Spleen (tissue), 11 donors: ENCODE results near the gene NUP50. TPM values are rescaled to one million over a fixed set of nuclear protein-coding genes. Genes with fewer than 3 reads are reported as not detected.

Source experiments
- DNase-seq: peaks from one replicate; pipeline ENCODE4 v3.0.0-alpha.2; 2020
- H3K27ac ChIP-seq, 8 donors: fragments of 200-600 bp; sonication (generic) in 7 of 8; 1 replicate in 4 of 8; 2 replicates in 4 of 8; pipeline versions ENCODE4 v1.5.0 to v1.8.0; 2016 to 2021; ENCODE audit warnings: inconsistent platforms in 4 of 8, mild to moderate bottlenecking in 4 of 8, moderate library complexity in 1 of 8
- H3K27me3 ChIP-seq, 7 donors: fragments of 200-600 bp; sonication (generic) in 6 of 7; replicated peaks in 1 of 7; 1 replicate in 4 of 7; 2 replicates in 3 of 7; pipeline versions ENCODE4 v1.5.0 to v1.8.0; 2016 to 2021; ENCODE audit warnings: inconsistent platforms in 3 of 7, mild to moderate bottlenecking in 1 of 7
- H3K36me3 ChIP-seq, 6 donors: fragments of 200-600 bp; sonication (generic) in 5 of 6; 1 replicate in 4 of 6; 2 replicates in 2 of 6; pipeline versions ENCODE4 v1.5.0 to v1.8.0; 2016 to 2021; ENCODE audit warnings: inconsistent platforms in 2 of 6
- H3K4me1 ChIP-seq, 6 donors: fragments of 200-600 bp; sonication (generic) in 5 of 6; 1 replicate in 3 of 6; 2 replicates in 3 of 6; pipeline versions ENCODE4 v1.5.0 to v1.8.0; 2016 to 2021; ENCODE audit warnings: inconsistent platforms in 3 of 6
- H3K4me3 ChIP-seq, 8 donors: fragments of 200-600 bp; sonication (generic) in 7 of 8; 1 replicate in 4 of 8; 2 replicates in 4 of 8; pipeline versions ENCODE4 v1.5.0 to v1.8.0; 2016 to 2021; ENCODE audit warnings: inconsistent platforms in 4 of 8, mild to moderate bottlenecking in 4 of 8, moderate library complexity in 2 of 8
- H3K9me3 ChIP-seq, 8 donors: fragments of 200-600 bp; sonication (generic) in 7 of 8; 1 replicate in 4 of 8; 2 replicates in 4 of 8; pipeline versions ENCODE4 v1.5.0 to v1.8.0; 2016 to 2021; ENCODE audit warnings: inconsistent platforms in 4 of 8
- POLR2A ChIP-seq, 3 donors: fragments of 450-650 bp; IDR thresholded peaks; one replicate each; pipeline ENCODE4 v1.5.1; 2017; ENCODE audit warnings: antibody characterized with exemption in 3 of 3, mild to moderate bottlenecking in 1 of 3
- POLR2AphosphoS5 ChIP-seq, 3 donors: sonication (generic); formaldehyde crosslinking; IDR thresholded peaks; one replicate each; pipeline ENCODE4 v1.5.1; 2017; ENCODE audit warnings: antibody characterized with exemption in 3 of 3
- WGBS, 5 donors: extraction: QIAGEN DNeasy Blood & Tissue Kit in 3 of 5; methylation state at CpG; one replicate each; pipeline versions ENCODE4 v1.1.5 to v1.1.7; 2013 to 2018; 5-methylcytosine and 5-hydroxymethylcytosine counted together
- intact Hi-C: fragments of 100-400 bp; cut with DNase I; formaldehyde crosslinking; loops from one replicate; pipeline ENCODE4 v1.15.0; 2023; ENCODE audit warnings: low total_unique reads
- polyA plus RNA-seq, 3 donors: library from polyadenylated mRNA; stranded (reverse); fragments of 200-250 nt; gene quantifications; one replicate each; pipeline ENCODE4 v1.2.1, GENCODE V29; 2013
- total RNA-seq, 7 donors: library from RNA; depleted of rRNA in 3 of 7; stranded (reverse); fragments of >200 nt in 3 of 7; fragmentation: NEBNext Ultra II Directional in 4 of 7; extraction: Animal tissue kit (Norgen Biotek cat#: 25700) in 4 of 7; gene quantifications; one replicate each; pipeline versions ENCODE4 v1.1.0 to v1.2.1, GENCODE V29; 2016 to 2021
- TF ChIP-seq, protein P1 (sequence below), 11 experiments: fragments of 200-600 bp in 7 of 11; fragments of 450-650 bp in 4 of 11; sonication (generic) in 4 of 11; IDR thresholded peaks in 8 of 11; conservative IDR thresholded peaks in 3 of 11; 1 replicate in 7 of 11; 2 replicates in 4 of 11; pipeline versions ENCODE4 v1.4.0 to v1.8.0; 2016 to 2021; ENCODE audit warnings: antibody characterized with exemption in 11 of 11, inconsistent platforms in 4 of 11, mild to moderate bottlenecking in 1 of 11
- donor health status: healthy with polysubstance abuse.
- donor health status: DM: no; HTN: no; CAD: no; lungs with moderate emphysema.
- donor health status: DM: no; HTN: no; CAD: no.
- donor health status: Bipolar disorder and iron deficiency.
- donor health status: healthy.
- donor health status: DM: no; HTN: no; CAD: no.
- donor health status: DM: yes; HTN: yes; CAD: no.

NUP50 gene
- total and polyA plus RNA-seq, 10 donors: 16.2 to 109 (median 94.1) TPM

DNA sequence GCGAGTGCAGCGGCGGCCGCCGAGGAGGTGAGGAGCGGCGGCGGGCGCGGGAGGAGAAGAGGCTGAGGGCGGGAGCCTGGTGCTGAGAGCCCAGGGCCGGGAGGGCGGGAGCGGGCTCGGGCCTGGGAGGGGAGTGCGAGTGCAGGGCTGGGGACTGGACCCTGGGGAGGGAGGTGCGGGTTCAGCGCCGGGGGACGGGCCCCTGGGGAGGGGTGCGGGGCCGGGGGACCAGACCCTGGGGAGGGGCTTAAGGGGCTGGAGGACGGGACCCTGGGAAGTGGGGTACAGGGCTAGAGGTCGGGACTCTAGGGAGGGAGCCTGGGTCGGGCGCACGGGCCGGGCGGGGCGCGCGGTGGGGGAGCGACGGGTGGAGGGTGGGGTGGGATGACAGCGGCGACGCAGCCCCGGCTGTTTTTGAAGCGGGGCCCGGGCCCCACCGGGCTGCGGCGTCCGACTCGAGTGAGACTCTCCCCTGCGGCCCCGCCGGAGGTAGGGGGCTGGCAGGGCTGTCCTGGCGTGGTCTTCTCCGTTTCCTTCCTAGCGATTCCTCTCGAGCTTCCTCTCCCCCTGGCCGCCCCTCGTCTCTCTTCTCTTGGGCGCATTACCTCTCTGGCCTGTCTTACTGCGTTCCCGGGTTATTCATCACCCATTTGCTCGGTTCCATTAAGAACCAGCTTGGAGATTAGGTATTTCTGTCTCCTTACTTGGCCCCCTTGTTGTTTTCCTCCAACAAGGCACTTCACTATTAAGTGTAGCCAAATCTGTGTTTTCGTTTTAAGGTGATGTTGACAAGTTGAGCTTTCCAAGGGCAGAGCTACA lies 754 bp downstream of the NUP50 start:
- peaks cover 28 to 88% (median 62%) of the 10 kb centered on the region in 6 donors for H3K4me1 ChIP-seq
- DNase-seq: peak; percentile 91
- H3K36me3 ChIP-seq: peaks cover 0 to 38% (median 18%) of the 10 kb centered on the region in 6 donors
- H3K9me3 ChIP-seq: no peaks in the 10 kb centered on the region
- peak overlapping the region; percentile 75 to 97 (median 88) for H3K4me3 ChIP-seq
- intact Hi-C loops: loop anchor here (10.0 kb wide), 1 partner anchor 80 kb away; the partner anchor contains the start of gene KIAA0930
- WGBS, 5 donors: 0 to 2% (median 1%) methylated on average over 39 to 59 of the region's 59 CpGs
- no peak for TF ChIP-seq POLR2AphosphoS5 (IDR thresholded peaks at IDR 0.05)
- no peak for TF ChIP-seq POLR2A (IDR thresholded peaks at IDR 0.05)
- TF ChIP-seq, protein P1, sequence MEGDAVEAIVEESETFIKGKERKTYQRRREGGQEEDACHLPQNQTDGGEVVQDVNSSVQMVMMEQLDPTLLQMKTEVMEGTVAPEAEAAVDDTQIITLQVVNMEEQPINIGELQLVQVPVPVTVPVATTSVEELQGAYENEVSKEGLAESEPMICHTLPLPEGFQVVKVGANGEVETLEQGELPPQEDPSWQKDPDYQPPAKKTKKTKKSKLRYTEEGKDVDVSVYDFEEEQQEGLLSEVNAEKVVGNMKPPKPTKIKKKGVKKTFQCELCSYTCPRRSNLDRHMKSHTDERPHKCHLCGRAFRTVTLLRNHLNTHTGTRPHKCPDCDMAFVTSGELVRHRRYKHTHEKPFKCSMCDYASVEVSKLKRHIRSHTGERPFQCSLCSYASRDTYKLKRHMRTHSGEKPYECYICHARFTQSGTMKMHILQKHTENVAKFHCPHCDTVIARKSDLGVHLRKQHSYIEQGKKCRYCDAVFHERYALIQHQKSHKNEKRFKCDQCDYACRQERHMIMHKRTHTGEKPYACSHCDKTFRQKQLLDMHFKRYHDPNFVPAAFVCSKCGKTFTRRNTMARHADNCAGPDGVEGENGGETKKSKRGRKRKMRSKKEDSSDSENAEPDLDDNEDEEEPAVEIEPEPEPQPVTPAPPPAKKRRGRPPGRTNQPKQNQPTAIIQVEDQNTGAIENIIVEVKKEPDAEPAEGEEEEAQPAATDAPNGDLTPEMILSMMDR (IDR thresholded peaks at IDR 0.05 in 8 of 11, conservative IDR thresholded peaks at IDR 0.05 in 3 of 11): no peak
- H3K27me3 ChIP-seq: no peaks in the 10 kb centered on the region
- H3K27ac ChIP-seq: peak overlapping the region; percentile 81 to 97 (median 96)

- Histone ChIP-seq H3K4me1 (peaks cover 21 to 88% (median 51%) of the 10 kb centered on the region in 6 donors), H3K27ac (peak overlapping the region in 6 of 8 donors; percentile 16 to 97 (median 76)), H3K36me3 (peaks cover 0 to 63% (median 39%) of the 10 kb centered on the region in 6 donors), H3K4me3 (no peak overlapping the region), H3K27me3 (no peaks in the 10 kb centered on the region), H3K9me3 (no peaks in the 10 kb centered on the region)
- WGBS, 5 donors: 48 to 80% (median 62%) methylated on average over 5 of the region's 5 CpGs
- TF ChIP-seq, protein P1 (IDR thresholded peaks at IDR 0.05 in 8 of 11, conservative IDR thresholded peaks at IDR 0.05 in 3 of 11): no peak
- no peak for TF ChIP-seq POLR2A (IDR thresholded peaks at IDR 0.05)
- TF ChIP-seq POLR2AphosphoS5 (IDR thresholded peaks at IDR 0.05): no peak
- no peak for DNase-seq
- intact Hi-C loops: loop anchor here (10.0 kb wide), 1 partner anchor 78 kb away; the partner anchor contains the start of gene KIAA0930
Measured at GRCh38 chr22:45166932-45167331, 3.2 kb downstream of the NUP50 start.

DNA sequence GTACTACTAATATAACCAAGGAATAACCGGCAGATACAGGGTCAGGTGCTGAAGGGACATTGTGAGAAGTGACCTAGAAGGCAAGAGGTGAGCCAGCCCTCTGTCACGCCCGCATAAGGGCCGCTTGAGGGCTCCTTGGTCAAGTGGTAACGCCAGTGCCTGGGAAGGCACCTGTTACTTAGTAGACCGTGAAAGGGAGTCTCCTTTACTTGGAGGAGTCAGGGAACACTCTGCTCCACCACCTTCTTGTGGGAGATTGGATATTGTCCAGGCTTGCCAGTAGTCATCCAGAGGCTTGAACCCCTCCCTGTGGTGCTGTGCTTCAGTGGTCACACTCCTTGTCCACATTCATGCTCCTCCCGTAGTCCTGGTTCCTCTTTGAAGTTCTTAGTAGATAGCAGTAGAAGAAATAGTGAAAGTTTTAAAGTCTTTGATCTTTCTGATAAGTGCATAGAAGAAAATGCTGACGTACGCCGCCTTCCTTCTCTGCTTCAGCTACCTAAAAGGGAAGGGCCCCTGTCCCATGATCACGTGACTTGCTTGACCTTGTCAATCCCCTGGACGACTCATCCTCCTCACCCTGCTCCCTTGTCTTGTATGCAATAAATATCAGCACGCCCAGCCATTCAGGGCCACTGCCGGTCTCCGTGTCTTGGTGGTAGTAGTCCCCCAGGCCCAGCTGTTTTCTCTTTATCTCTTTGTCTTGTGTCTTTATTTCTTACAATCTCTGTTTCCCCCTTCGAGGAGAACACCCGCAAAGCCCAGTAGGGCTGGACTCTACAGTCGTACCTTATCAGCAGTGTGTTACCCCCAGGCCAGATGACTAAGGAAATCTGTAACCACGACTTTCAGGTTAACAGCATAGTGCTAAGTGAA lies 6.1 kb downstream of the NUP50 start:
- TF ChIP-seq POLR2AphosphoS5 (IDR thresholded peaks at IDR 0.05) (no peak), POLR2A (IDR thresholded peaks at IDR 0.05) (no peak)
- TF ChIP-seq, protein P1 (IDR thresholded peaks at IDR 0.05 in 8 of 11, conservative IDR thresholded peaks at IDR 0.05 in 3 of 11): no peak
- WGBS, 5 donors: 70 to 75% (median 71%) methylated on average over 19 of the region's 19 CpGs
- Histone ChIP-seq H3K4me1 (peaks cover 19 to 98% (median 52%) of the 10 kb centered on the region in 6 donors), H3K9me3 (no peaks in the 10 kb centered on the region), H3K4me3 (no peak overlapping the region), H3K36me3 (peaks cover 5 to 92% (median 65%) of the 10 kb centered on the region in 6 donors), H3K27me3 (no peaks in the 10 kb centered on the region), H3K27ac (peak overlapping the region in 2 of 8 donors; percentile 12 to 43)
- DNase-seq: no peak
- intact Hi-C loops: loop anchor here (10.0 kb wide), 1 partner anchor 75 kb away; the partner anchor contains the start of gene KIAA0930
